ENCODE results near the gene SPNS2.

SPNS2 gene

GRCh38 chr17:4479982-4480751 is 18.5 kb upstream of the SPNS2 start:
- in situ Hi-C loops (cut with MboI; ENCODE audit: low sequenced_read_pairs): no loop called here

- in situ Hi-C loops (cut with MboI; ENCODE audit: low sequenced_read_pairs): no loop called here
Measured at GRCh38 chr17:4480929-4481898, 17.5 kb upstream of the SPNS2 start.

GRCh38 chr17:4482338-4483011 is 16.2 kb upstream of the SPNS2 start:
- in situ Hi-C loops (cut with MboI; ENCODE audit: low sequenced_read_pairs): no loop called here

DNA sequence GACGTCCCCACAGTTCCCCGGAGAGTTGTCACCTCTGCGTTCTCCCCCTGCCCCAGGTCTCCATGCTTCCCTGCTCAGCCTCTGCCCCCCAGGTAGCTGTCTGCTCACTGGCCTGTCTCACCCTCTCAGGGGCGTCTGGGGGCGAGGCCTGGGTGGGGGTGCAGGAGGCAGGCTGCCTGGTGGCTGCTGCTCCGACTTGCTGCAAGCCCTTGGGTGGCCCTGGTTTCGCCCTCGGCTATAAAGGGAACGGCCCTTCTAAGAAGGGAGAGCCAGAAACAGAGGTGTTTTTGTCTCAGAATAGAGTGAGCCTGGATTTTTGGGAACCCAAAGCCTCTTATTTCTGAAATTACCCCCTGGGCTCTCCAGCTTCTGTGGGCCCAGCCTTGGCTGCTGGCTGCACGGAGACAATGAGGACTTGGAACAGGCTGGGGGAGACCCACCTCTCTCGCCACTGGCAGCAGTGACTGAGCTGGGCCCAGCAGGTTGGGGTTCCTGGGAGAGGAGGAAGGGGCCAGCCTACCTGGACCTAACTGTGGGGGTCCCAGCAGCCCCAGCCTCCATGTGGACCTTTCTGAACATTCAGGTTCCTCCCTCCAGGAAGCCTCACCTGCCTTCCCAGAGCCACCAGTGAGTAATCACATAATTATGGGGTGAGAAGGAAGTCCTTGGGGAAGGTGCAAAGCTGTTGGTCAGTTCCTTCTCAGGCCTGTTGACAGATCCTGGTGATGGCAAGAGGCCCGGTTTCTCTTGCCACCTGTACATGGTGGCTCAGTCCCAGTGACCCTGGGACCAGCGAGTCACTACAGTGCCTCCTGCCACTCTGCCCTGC is 15.5 kb upstream of the SPNS2 start:
- in situ Hi-C loops (cut with MboI; ENCODE audit: low sequenced_read_pairs): no loop called here

GRCh38 chr17:4485676-4486646 is 12.7 kb upstream of the SPNS2 start:
- in situ Hi-C loops (cut with MboI; ENCODE audit: low sequenced_read_pairs): no loop called here

- in situ Hi-C loops (cut with MboI; ENCODE audit: low sequenced_read_pairs): no loop called here
Measured at GRCh38 chr17:4487296-4487695, 11.4 kb upstream of the SPNS2 start.

DNA sequence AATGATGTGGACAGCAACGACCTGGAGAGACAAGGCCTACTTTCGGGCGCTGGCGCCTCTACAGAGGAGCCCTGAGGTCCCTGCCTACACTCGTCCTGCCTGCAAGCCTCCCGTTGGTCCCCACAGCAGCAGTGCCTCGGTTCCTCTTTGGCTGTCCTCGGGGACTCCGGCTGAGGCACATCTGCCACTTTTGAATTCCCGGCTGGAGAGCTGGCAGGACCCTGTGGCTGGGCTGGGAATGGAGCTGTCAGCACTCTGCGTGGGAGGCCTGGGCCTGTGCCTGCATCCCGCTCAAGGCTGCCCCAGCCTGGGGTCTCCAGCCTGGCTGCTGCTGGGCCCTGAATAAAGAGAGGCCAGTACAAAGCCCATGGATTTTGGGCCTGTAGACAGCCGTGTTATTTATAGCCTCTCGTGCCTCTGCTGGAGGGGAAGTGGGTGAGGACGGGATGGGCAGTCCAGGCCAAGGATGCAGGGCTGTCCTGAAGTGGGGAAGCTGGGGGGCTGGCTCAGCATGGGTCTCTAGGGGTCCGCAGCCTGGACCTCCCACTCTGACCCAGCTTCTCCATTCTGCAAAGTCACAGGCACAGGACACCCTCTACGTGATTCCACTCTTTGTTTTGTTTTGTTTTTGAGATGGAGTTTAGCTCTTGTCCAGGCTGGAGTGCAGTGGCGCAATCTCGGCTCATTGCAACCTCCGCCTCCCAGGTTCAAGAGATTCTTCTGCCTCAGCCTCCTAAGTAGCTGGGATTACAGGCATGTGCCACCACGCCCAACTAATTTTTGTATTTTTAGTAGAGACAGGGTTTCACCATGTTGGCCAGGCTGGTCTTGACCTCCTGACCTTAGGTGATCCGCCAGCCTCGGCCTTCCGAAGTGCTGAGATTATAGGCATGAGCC is 10.6 kb upstream of the SPNS2 start:
- in situ Hi-C loops (cut with MboI; ENCODE audit: low sequenced_read_pairs): no loop called here

- in situ Hi-C loops (cut with MboI; ENCODE audit: low sequenced_read_pairs): no loop called here
Measured at GRCh38 chr17:4488989-4489595, 9.6 kb upstream of the SPNS2 start.

- in situ Hi-C loops (cut with MboI; ENCODE audit: low sequenced_read_pairs): no loop called here
Measured at GRCh38 chr17:4490109-4490591, 8.5 kb upstream of the SPNS2 start.

GRCh38 chr17:4490637-4491061 is 8.0 kb upstream of the SPNS2 start:
- in situ Hi-C loops (cut with MboI; ENCODE audit: low sequenced_read_pairs): no loop called here

GRCh38 chr17:4492721-4493561 is 5.7 kb upstream of the SPNS2 start:
- in situ Hi-C loops (cut with MboI; ENCODE audit: low sequenced_read_pairs): no loop called here

- in situ Hi-C loops (cut with MboI; ENCODE audit: low sequenced_read_pairs): no loop called here
Measured at GRCh38 chr17:4497101-4497824, 1.4 kb upstream of the SPNS2 start.

GRCh38 chr17:4499431-4500190 is 930 bp downstream of the SPNS2 start:
- in situ Hi-C loops (cut with MboI; ENCODE audit: low sequenced_read_pairs): no loop called here

DNA sequence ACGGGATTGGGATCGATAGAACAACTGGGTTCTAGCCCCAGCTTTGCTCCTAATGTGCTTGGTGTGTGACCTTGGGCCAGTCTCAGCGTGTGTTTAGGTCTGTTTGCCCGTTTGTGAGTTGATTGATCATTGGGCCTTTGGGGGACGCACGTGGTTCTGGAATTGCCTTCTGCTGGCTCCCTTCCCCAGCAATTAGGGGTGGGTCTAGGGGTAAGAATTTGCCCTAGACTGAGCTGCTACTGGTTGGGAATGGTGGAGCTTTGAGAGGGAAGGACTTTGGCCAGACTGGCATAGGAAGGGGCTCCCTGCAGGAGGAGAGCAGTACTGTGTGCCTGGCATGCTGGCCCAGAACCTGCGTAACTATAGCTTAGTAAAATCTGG is 1.5 kb downstream of the SPNS2 start:
- in situ Hi-C loops (cut with MboI; ENCODE audit: low sequenced_read_pairs): no loop called here

GRCh38 chr17:4501295-4501949 is 2.7 kb downstream of the SPNS2 start:
- in situ Hi-C loops (cut with MboI; ENCODE audit: low sequenced_read_pairs): no loop called here

Data from HL-60/S4 treated with phorbol 12-myristate 13-acetate at 8.2 ng/mL for 4 days and 3 days (cell line).